HG02884 (cell line): ENCODE results near the gene DGKH.
A peak's percentile ranks its signal among the peaks of the same experiment; 100 is the strongest.
"Not testable (repeated sequence)": the region's sequence is repeated elsewhere in the genome, so short reads cannot be mapped to it uniquely, and the experiment has no call there.

Experiments used
- ATAC-seq: cut with Tn5 transposase; IDR thresholded peaks from one replicate; pipeline ENCODE4 v1.9.1; 2021; ENCODE audit warnings: mild to moderate bottlenecking, moderate library complexity; ENCODE audit not compliant: unreplicated experiment

The DGKH gene

DNA sequence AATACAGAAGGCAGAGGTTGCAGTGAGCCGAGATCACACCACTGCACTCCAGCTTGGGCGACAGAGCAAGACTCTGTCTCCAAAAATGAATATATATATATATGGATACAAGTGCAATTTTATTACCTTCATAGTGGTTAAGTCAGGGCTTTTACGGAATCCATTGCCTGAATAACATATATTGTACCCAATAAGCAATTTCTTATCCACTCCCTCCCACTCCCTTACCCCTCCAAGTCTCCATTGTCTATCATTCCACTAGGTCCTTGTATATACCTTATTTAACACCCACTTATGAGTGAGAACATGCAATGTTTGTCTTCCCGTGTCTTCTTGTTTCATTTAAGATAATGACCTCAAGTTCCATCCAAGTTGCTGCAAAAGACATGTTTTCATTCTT is 175.2 kb downstream of the DGKH start:
- ATAC-seq, result no peak

- ATAC-seq, result no peak
Measured at GRCh38 chr13:42225051-42225450, 176.6 kb downstream of the DGKH start.

- not testable (repeated sequence) for ATAC-seq
Measured at GRCh38 chr13:42226759-42227158, 178.3 kb downstream of the DGKH start.

DNA sequence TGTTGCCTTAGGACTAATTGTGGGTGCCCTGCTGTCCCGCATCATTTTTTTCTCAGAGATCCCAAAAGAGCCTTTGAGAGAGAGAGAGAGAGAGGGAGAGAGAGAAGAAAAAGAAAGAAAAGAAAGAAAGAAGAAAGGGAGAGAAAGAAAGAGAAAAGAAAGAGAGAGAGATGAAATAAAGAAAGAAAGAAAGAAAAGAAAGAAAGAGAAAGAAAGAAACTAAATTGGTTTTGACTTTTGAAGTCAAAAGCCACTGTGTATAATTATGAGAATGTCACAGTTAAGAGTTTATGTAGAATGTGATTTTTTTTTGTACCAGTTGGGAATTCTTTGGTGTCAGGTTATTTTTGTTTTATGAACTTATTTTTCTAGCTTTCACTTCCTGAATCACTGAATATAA is 180.1 kb downstream of the DGKH start:
- no peak for ATAC-seq

GRCh38 chr13:42229287-42229686 is 180.8 kb downstream of the DGKH start:
- no peak for ATAC-seq

DNA sequence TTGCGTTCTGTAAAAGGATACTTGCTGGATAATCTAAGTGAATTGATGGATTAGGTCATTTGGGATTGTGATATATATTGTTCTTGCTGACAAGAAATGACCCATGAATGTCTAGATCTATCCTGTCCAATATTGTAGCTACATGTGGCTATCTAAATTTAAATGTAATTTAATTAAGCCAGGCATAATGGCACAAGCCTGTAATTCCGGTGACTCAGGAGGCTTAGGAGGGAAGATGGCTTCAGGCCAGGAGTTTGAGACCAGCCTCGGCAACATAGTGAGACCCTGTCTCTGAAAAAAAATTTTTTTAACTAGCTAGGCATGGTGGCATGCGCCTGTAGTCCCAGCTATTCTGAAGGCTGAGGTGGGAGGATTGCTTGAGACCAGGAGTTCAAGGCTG is 184.2 kb downstream of the DGKH start:
- no peak for ATAC-seq

GRCh38 chr13:42233726-42234125 is 185.3 kb downstream of the DGKH start:
- no peak for ATAC-seq

GRCh38 chr13:42239161-42239560 is 190.7 kb downstream of the DGKH start:
- ATAC-seq, result no peak

GRCh38 chr13:42239644-42240043 is 191.2 kb downstream of the DGKH start:
- ATAC-seq, result no peak

GRCh38 chr13:42246541-42246940 is 198.1 kb downstream of the DGKH start:
- ATAC-seq, result no peak

GRCh38 chr13:42247883-42248282 is 199.4 kb downstream of the DGKH start:
- no peak for ATAC-seq

DNA sequence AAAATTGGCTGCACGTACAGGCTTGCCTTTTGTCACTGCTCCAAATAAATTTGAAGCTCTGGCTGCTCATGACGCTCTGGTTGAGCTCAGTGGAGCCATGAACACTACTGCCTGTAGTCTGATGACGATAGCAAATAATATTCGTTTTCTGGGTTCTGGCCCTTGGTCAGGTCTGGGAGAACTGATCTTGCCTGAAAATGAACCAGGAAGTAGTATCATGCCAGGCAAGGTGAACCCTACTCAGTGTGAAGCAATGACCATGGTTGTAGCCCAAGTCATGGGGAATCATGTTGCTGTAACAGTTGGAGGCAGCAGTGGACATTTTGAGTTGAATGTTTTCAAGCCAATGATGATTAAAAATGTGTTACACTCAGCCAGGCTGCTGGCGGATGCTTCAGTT is 207.4 kb downstream of the DGKH start:
- ATAC-seq, result no peak

GRCh38 chr13:42258747-42259146 is 210.3 kb downstream of the DGKH start:
- no peak for ATAC-seq

DNA sequence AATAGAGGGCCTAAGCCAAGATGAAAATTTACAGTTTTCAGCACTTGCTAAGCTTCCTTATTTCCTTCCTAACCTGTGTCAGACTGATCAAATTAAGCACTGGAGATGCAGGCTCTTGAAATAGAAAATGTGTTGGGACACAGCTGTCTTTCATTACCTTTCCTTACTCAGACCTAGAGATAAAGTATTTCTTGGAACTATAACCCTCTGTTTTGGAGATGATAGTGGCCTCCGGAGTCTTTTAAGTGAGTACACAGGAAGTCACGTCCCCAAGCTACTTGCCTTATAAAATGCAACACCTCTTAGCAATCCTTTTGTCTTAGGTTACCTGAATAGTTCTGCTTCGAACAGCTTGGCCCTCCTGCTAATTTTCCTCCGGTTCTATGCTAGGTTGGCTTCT is 211.1 kb downstream of the DGKH start:
- ATAC-seq, result no peak

DNA sequence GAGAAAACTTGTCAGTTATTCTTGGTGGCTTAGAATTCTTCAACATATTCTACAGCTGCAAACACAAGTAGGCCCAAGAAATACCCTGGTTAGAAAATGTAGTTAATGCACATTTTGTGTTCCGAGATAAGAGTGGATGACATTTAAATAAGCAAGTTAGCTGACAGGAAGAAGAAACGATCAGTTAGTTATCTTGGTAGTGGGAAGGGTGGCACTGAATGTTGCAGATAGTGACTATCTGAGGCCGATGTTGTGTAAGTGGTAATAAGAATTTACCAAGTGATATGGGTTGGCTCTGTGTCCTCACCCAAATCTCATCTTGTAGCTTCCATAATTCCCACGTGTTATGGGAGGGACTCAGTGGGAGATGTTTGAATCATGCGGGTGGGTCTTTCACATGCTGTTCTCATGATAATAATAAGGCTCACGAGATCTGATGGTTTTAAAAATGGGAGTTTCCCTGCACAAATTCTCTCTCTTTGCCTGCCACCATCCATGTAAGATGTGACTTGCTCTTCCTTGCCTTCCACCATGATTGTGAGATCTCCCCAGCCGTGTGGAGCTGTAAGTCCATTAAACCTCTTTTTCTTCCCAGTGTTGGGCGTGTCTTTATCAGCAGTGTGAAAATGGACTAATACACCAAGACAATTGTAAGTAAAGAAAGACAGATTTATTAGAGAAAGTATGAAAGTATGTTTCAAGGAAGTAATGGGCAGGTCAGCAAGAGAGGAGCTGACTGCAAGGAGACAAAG is 212.6 kb downstream of the DGKH start:
- ATAC-seq, result no peak

DNA sequence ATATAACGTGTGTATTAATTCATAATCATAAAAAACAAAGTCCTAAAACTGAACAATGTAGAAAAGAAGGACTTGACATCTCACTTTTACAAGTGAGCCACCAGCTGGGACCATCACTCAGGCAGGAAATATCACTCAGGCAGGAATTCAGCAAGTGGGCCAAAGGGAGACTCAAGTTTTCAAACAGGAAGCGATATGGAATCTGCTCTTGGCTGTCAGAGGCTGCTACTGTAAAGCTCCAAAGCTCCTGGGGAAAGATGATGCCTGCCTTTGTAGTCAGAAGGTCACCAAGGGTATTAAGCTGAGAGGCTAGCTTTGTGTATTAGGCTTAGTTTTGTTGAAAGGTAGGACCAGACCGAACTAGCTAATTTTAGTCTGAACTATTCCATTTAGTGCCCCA is 218.0 kb downstream of the DGKH start:
- no peak for ATAC-seq

- ATAC-seq, result no peak
Measured at GRCh38 chr13:42270160-42270856, 221.9 kb downstream of the DGKH start.

- no peak for ATAC-seq
Measured at GRCh38 chr13:42270857-42271215, 222.4 kb downstream of the DGKH start.

- peak; percentile 81 for ATAC-seq
Measured at GRCh38 chr13:42271337-42272114, 223.1 kb downstream of the DGKH start.

DNA sequence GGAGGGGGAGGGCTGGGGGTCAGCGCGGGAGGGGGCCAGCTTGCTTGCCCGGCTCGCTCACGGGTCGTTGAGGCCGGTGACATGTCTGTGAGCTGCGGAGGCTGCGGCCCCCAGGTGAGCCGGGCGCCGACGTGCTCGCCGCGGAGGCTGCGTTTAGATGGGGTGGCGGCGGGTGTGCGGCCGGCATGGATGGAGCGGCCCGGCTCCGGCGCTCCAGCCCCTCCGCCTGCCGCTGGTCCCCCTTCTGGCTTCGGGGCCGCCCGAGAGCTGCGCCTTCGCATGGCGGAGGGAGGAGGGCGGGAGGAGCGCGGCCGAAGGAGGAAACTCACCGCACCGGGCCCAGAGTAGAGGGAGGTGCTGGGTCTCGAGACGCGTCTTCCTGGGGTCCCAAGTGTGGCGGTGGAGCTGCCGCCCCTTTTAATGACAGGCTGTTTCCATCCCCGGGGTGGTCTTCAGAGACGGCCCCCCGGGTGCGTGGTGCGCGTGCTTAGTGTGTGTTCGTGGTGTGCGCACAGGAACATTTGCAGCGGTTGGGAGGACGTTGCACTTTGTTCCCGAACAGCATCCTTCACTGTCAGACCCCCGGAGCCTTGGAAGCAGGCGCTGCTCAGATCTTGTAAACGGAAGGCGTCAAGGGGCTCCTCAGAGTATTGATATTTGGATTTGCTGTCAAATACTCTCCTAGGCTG is 223.8 kb downstream of the DGKH start, which contains the start of gene AKAP11:
TSS of gene AKAP11 (plus strand) at position 38 of the 689 bp plus-strand sequence. CDS start 14,197 bp downstream, outside the sequence.
- ATAC-seq, result peak; percentile 5

DNA sequence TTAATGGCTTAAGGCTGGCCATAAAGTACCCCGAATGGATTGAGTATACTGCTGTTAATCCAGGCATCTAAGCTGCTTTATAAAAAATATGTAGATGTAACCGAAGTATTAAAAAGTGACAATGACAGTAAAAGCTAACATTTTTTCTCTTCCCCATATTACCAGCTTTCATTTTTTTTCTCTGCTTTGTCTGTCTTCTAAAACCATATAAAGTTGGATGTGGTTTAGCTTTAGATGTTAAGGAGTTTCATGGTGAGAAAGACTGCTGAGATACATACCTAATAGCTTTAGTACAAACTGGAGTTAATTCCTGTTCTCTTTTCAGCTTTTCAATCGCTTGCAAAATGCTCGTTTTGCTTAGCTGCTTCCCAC is 224.3 kb downstream of the DGKH start:
- ATAC-seq, result no peak
